OCI-LY1 (cell line): Measurements from ENCODE around the gene ASH1L.

Experiments used
- EZH2 ChIP-seq: fragments of 200-600 bp; sonication (generic), shearing (Covaris generic); IDR thresholded peaks from 2 replicates; pipeline ENCODE4 v1.8.0; 2017; ENCODE audit warnings: borderline replicate concordance, mixed run types, mild to moderate bottlenecking, antibody characterized with exemption, low read length, moderate library complexity, mixed read lengths
- TF ChIP-seq, protein P1 (sequence below): fragments of 200-600 bp; sonication (generic), shearing (Covaris generic); IDR thresholded peaks from 2 replicates; pipeline ENCODE4 v1.5.1; 2017; ENCODE audit warnings: mild to moderate bottlenecking, antibody characterized with exemption, low read length, moderate library complexity, mixed read lengths

DNA sequence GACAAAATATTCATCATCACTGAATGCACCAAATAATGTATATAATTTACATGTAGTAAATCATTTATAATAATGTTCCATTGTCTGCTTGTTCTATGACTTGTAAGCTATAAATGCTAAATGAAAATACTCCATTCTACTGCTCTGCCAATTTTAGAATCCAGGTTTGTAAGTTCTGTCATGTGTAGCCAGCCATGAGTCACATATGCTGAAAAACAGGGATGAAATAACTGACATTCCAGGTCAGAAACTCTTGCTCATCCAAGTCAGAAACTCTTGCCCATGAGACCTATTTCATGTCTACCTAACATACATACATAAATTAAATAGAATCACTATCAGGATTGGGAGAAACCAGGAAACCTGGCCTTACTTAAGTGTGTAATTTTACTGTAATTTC is 95.6 kb downstream of the ASH1L start:
- TF ChIP-seq, protein P1, sequence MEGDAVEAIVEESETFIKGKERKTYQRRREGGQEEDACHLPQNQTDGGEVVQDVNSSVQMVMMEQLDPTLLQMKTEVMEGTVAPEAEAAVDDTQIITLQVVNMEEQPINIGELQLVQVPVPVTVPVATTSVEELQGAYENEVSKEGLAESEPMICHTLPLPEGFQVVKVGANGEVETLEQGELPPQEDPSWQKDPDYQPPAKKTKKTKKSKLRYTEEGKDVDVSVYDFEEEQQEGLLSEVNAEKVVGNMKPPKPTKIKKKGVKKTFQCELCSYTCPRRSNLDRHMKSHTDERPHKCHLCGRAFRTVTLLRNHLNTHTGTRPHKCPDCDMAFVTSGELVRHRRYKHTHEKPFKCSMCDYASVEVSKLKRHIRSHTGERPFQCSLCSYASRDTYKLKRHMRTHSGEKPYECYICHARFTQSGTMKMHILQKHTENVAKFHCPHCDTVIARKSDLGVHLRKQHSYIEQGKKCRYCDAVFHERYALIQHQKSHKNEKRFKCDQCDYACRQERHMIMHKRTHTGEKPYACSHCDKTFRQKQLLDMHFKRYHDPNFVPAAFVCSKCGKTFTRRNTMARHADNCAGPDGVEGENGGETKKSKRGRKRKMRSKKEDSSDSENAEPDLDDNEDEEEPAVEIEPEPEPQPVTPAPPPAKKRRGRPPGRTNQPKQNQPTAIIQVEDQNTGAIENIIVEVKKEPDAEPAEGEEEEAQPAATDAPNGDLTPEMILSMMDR, result no peak
- TF ChIP-seq EZH2, result no peak
